T-cell (primary cell): ENCODE measurements around the gene GRM8. TPM values are rescaled to one million over a fixed set of nuclear protein-coding genes. Genes with fewer than 3 reads are reported as not detected.

Experiments
- ATAC-seq, 4 experiments: fragments of 200-7000 bp in 3 of 4; fragments of 150-1000 bp in 1 of 4; cut with Tn5 transposase; replicated peaks in 1 of 4; 1 replicate in 3 of 4; 2 replicates in 1 of 4; pipeline ENCODE4 v1.10.0; 2021; ENCODE audit warnings: moderate library complexity in 3 of 4, mild to moderate bottlenecking in 2 of 4, moderate number of reproducible peaks in 1 of 4
- CTCF ChIA-PET, 2 donors: fragments of 300-600 bp; sonication (Branson Sonifier 250); formaldehyde crosslinking; loops; one replicate each; lab custom pipeline; 2022; ENCODE audit warnings: antibody characterized with exemption in 2 of 2; lab: Charles Lee
- POLR2A ChIA-PET, 2 donors: fragments of 300-600 bp; sonication (Branson Sonifier 250); formaldehyde crosslinking; loops; one replicate each; lab custom pipeline; 2022; ENCODE audit warnings: antibody characterized with exemption in 2 of 2; lab: Charles Lee
- DNase-seq, 35 experiments: peaks; one replicate each; pipeline versions ENCODE4 v3.0.0 to v3.0.0-alpha.2; 2013 to 2023
- H3K27ac ChIP-seq: one replicate; pipeline ENCODE4 v1.5.1; 2013; ENCODE audit warnings: low read length
- H3K27me3 ChIP-seq, 2 experiments: replicated peaks in 1 of 2; 1 replicate in 1 of 2; 2 replicates in 1 of 2; pipeline versions ENCODE4 v1.6.1 to v1.7.0; 2013; ENCODE audit warnings: low read length in 1 of 2, mixed read lengths in 1 of 2; ENCODE audit not compliant: control insufficient read depth in 2 of 2, insufficient read depth in 2 of 2; ENCODE audit errors: extremely low read depth in 1 of 2
- H3K36me3 ChIP-seq, 2 donors: 1 replicate in 1 of 2; 2 replicates in 1 of 2; pipeline versions ENCODE4 v1.6.1 to v1.7.0; 2013; ENCODE audit warnings: low read length in 1 of 2; ENCODE audit not compliant: control insufficient read depth in 2 of 2, insufficient read depth in 1 of 2; ENCODE audit errors: extremely low read depth in 1 of 2
- H3K4me1 ChIP-seq, 2 experiments: 1 replicate in 1 of 2; 2 replicates in 1 of 2; pipeline versions ENCODE4 v1.6.1 to v1.7.0; 2013; ENCODE audit warnings: low read length in 2 of 2, mixed read lengths in 1 of 2; ENCODE audit not compliant: insufficient read depth in 2 of 2, control insufficient read depth in 1 of 2; ENCODE audit errors: extremely low read depth in 1 of 2
- H3K4me3 ChIP-seq, 2 donors: 1 replicate in 1 of 2; 2 replicates in 1 of 2; pipeline versions ENCODE4 v1.5.1 to v1.7.0; 2013; ENCODE audit warnings: mild to moderate bottlenecking in 2 of 2, low read length in 1 of 2, moderate library complexity in 1 of 2; ENCODE audit not compliant: control insufficient read depth in 1 of 2; ENCODE audit errors: extremely low read depth in 1 of 2
- H3K9me3 ChIP-seq: 2 replicates; pipeline ENCODE4 v1.7.0; 2013
- H3K27ac Mint-ChIP-seq, 2 donors: one replicate each; pipeline ENCODE4 v1.8.0; 2020 to 2021; ENCODE audit warnings: mild to moderate bottlenecking in 2 of 2, mixed read lengths in 2 of 2
- H3K27me3 Mint-ChIP-seq, 2 donors: one replicate each; pipeline ENCODE4 v1.8.0; 2021 to 2022; ENCODE audit warnings: mixed read lengths in 2 of 2
- H3K36me3 Mint-ChIP-seq: one replicate; pipeline ENCODE4 v1.8.0; 2021; ENCODE audit warnings: mixed read lengths
- H3K4me1 Mint-ChIP-seq, 3 donors: one replicate each; pipeline ENCODE4 v1.8.0; 2020 to 2022; ENCODE audit warnings: mixed read lengths in 3 of 3, mild to moderate bottlenecking in 1 of 3
- H3K4me3 Mint-ChIP-seq, 3 donors: one replicate each; pipeline ENCODE4 v1.8.0; 2020 to 2022; ENCODE audit warnings: mild to moderate bottlenecking in 3 of 3, mixed read lengths in 3 of 3, moderate library complexity in 3 of 3
- H3K9me3 Mint-ChIP-seq, 3 donors: one replicate each; pipeline ENCODE4 v1.8.0; 2020 to 2022; ENCODE audit warnings: mixed read lengths in 3 of 3
- WGBS: methylation state at CpG from one replicate; pipeline ENCODE4 v1.1.5; 2013; ENCODE audit warnings: missing lambda C conversion rate; ENCODE audit not compliant: insufficient coverage; 5-methylcytosine and 5-hydroxymethylcytosine counted together
- total RNA-seq, 35 experiments: library from RNA in 6 of 35; stranded (reverse) in 6 of 35; fragments of 120-200 nt in 1 of 35; gene quantifications; one replicate each; pipeline versions ENCODE4 v1.2.1 to v1.2.4 and lab custom pipeline; 2013 to 2026

GRM8 gene
- total RNA-seq, 5 donors from 2014 or later (not counting 1 experiment from before 2014, with no cell fraction given), result not detected

GRCh38 chr7:126411032-126411820 is 841.5 kb downstream of the GRM8 start:
- Histone ChIP-seq H3K27me3 (no peaks in the 10 kb centered on the region), H3K4me3 (no peak overlapping the region), H3K4me1 (no peaks in the 10 kb centered on the region), H3K9me3 (no peaks in the 10 kb centered on the region), H3K27ac (no peak overlapping the region), H3K36me3 (no peaks in the 10 kb centered on the region)
- POLR2A ChIA-PET, result no interaction called here
- ATAC-seq, result no peak
- no peaks in the 10 kb centered on the region for H3K36me3 Mint-ChIP-seq
- no peak overlapping the region for H3K4me3 Mint-ChIP-seq
- no peak overlapping the region for H3K27ac Mint-ChIP-seq
- no CpG with 5 or more reads among the region's 3 CpGs for WGBS
- peaks cover 0 to 6% (median 6%) of the 10 kb centered on the region in 3 donors for H3K9me3 Mint-ChIP-seq
- H3K27me3 Mint-ChIP-seq, result no peaks in the 10 kb centered on the region
- H3K4me1 Mint-ChIP-seq, result no peaks in the 10 kb centered on the region
- no peak for DNase-seq
- CTCF ChIA-PET, result interaction anchor here in 1 of 2 donors (1.1 kb wide), 1 partner anchor 19 kb away, joined by 3 read pairs; no protein-coding TSS in a partner anchor

DNA sequence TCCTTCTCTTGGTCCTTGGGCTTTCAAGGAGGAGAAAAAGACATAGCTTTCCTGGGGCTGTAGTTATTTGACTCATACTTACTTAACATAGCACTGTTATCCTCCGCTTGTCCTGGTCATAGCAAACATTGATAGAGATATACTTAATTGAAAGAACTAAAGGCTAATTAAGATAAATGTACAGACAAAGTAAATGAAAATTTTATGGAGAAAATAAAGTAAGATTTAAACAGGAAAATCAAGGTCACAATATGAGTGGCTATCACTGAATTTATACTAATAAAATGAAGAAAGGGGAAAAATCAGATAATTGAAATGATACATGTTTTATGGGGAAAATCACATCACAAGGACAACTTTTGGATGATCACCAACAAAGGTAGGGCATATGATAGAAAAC is 849.7 kb downstream of the GRM8 start:
- Histone ChIP-seq H3K27me3 (no peaks in the 10 kb centered on the region), H3K4me3 (no peak overlapping the region), H3K36me3 (no peaks in the 10 kb centered on the region), H3K4me1 (no peaks in the 10 kb centered on the region), H3K27ac (no peak overlapping the region), H3K9me3 (no peaks in the 10 kb centered on the region)
- no peak for ATAC-seq
- Mint-ChIP-seq H3K27me3 (no peaks in the 10 kb centered on the region), H3K36me3 (no peaks in the 10 kb centered on the region), H3K4me1 (no peaks in the 10 kb centered on the region), H3K9me3 (peaks cover 0 to 7% (median 0%) of the 10 kb centered on the region in 3 donors), H3K4me3 (no peak overlapping the region), H3K27ac (no peak overlapping the region)
- DNase-seq, result no peak
- ChIA-PET CTCF (no interaction called here), POLR2A (no interaction called here)
- WGBS, result no CpG with 5 or more reads among the region's 1 CpG

GRCh38 chr7:126401918-126402317 is 850.8 kb downstream of the GRM8 start:
- Mint-ChIP-seq H3K4me3 (no peak overlapping the region), H3K27ac (no peak overlapping the region), H3K9me3 (peaks cover 2 to 7% (median 3%) of the 10 kb centered on the region in 3 donors), H3K4me1 (no peaks in the 10 kb centered on the region), H3K27me3 (no peaks in the 10 kb centered on the region), H3K36me3 (no peaks in the 10 kb centered on the region)
- no peak for ATAC-seq
- H3K36me3 ChIP-seq, result no peaks in the 10 kb centered on the region
- no peak for DNase-seq
- ChIA-PET POLR2A (no interaction called here), CTCF (no interaction called here)
- no peaks in the 10 kb centered on the region for H3K9me3 ChIP-seq
- no peaks in the 10 kb centered on the region for H3K27me3 ChIP-seq
- no peaks in the 10 kb centered on the region for H3K4me1 ChIP-seq
- H3K4me3 ChIP-seq, result no peak overlapping the region
- H3K27ac ChIP-seq, result no peak overlapping the region

GRCh38 chr7:126398851-126399529 is 853.8 kb downstream of the GRM8 start:
- Histone ChIP-seq H3K36me3 (no peaks in the 10 kb centered on the region), H3K27me3 (no peaks in the 10 kb centered on the region), H3K27ac (no peak overlapping the region), H3K4me1 (no peaks in the 10 kb centered on the region), H3K9me3 (no peaks in the 10 kb centered on the region), H3K4me3 (no peak overlapping the region)
- ChIA-PET POLR2A (no interaction called here), CTCF (no interaction called here)
- DNase-seq, result no peak
- no peaks in the 10 kb centered on the region for H3K4me1 Mint-ChIP-seq
- peaks cover 6 to 10% (median 7%) of the 10 kb centered on the region in 3 donors for H3K9me3 Mint-ChIP-seq
- no peaks in the 10 kb centered on the region for H3K36me3 Mint-ChIP-seq
- no CpG with 5 or more reads among the region's 3 CpGs for WGBS
- ATAC-seq, result no peak
- H3K27ac Mint-ChIP-seq, result no peak overlapping the region
- no peak overlapping the region for H3K4me3 Mint-ChIP-seq
- H3K27me3 Mint-ChIP-seq, result no peaks in the 10 kb centered on the region

- H3K4me3 Mint-ChIP-seq, result no peak overlapping the region
- POLR2A ChIA-PET, result no interaction called here
- no peaks in the 10 kb centered on the region for H3K27me3 ChIP-seq
Measured at GRCh38 chr7:126398285-126398684, 854.5 kb downstream of the GRM8 start.

DNA sequence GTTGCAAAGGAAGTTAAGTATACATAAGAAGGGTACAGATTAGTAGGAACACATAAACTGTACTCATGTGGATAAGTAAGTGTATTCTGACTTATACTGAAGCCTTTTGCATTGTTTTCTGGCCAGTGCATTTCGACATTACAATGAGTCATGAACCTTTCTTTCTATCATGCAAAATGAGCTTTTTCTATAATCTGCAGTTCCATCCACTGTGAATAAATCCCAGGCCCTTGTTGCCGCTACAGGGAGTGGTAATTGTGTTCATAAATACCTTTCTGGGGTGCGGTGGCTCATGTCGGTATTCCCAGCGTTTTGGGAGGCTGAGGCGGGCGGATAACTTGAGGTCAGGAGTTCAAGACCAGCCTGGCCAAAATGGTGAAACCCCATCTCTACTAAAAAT is 858.3 kb downstream of the GRM8 start:
- Histone ChIP-seq H3K36me3 (no peaks in the 10 kb centered on the region), H3K9me3 (no peaks in the 10 kb centered on the region), H3K4me3 (no peak overlapping the region), H3K27me3 (no peaks in the 10 kb centered on the region), H3K4me1 (no peaks in the 10 kb centered on the region), H3K27ac (no peak overlapping the region)
- H3K36me3 Mint-ChIP-seq, result no peaks in the 10 kb centered on the region
- ChIA-PET POLR2A (no interaction called here), CTCF (no interaction called here)
- H3K27ac Mint-ChIP-seq, result no peak overlapping the region
- no peak for ATAC-seq
- no peak for DNase-seq
- no peaks in the 10 kb centered on the region for H3K27me3 Mint-ChIP-seq
- H3K4me3 Mint-ChIP-seq, result no peak overlapping the region
- H3K4me1 Mint-ChIP-seq, result no peaks in the 10 kb centered on the region
- H3K9me3 Mint-ChIP-seq, result peaks cover 14 to 27% (median 25%) of the 10 kb centered on the region in 3 donors
- no CpG with 5 or more reads among the region's 7 CpGs for WGBS

More at GRCh38 chr7:126398285-126398684, 854.5 kb downstream of the GRM8 start:
- ATAC-seq (no peak), DNase-seq (no peak)
- Mint-ChIP-seq H3K27me3 (no peaks in the 10 kb centered on the region), H3K36me3 (no peaks in the 10 kb centered on the region), H3K4me1 (no peaks in the 10 kb centered on the region), H3K9me3 (peaks cover 7 to 15% (median 11%) of the 10 kb centered on the region in 3 donors), H3K27ac (no peak overlapping the region)
- H3K4me3 ChIP-seq, result no peak overlapping the region
- H3K27ac ChIP-seq, result no peak overlapping the region
- H3K36me3 ChIP-seq, result no peaks in the 10 kb centered on the region
- no peaks in the 10 kb centered on the region for H3K9me3 ChIP-seq
- no peaks in the 10 kb centered on the region for H3K4me1 ChIP-seq
- CTCF ChIA-PET, result no interaction called here
